Measurements from ENCODE around the gene SLCO1B1.

- TF ChIP-seq, protein P1, sequence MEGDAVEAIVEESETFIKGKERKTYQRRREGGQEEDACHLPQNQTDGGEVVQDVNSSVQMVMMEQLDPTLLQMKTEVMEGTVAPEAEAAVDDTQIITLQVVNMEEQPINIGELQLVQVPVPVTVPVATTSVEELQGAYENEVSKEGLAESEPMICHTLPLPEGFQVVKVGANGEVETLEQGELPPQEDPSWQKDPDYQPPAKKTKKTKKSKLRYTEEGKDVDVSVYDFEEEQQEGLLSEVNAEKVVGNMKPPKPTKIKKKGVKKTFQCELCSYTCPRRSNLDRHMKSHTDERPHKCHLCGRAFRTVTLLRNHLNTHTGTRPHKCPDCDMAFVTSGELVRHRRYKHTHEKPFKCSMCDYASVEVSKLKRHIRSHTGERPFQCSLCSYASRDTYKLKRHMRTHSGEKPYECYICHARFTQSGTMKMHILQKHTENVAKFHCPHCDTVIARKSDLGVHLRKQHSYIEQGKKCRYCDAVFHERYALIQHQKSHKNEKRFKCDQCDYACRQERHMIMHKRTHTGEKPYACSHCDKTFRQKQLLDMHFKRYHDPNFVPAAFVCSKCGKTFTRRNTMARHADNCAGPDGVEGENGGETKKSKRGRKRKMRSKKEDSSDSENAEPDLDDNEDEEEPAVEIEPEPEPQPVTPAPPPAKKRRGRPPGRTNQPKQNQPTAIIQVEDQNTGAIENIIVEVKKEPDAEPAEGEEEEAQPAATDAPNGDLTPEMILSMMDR (IDR thresholded peaks at IDR 0.05 in 8 of 11, conservative IDR thresholded peaks at IDR 0.05 in 3 of 11) = no peak
- no peak for TF ChIP-seq POLR2A (IDR thresholded peaks at IDR 0.05)
These were observed 121.1 kb downstream of the SLCO1B1 start for GRCh38 chr12:21252070-21252469.

Measured in spleen (tissue), 7 donors.